Esophagus muscularis mucosa (tissue), 4 donors: ENCODE measurements around the gene APOA5. TPM values are rescaled to one million over a fixed set of nuclear protein-coding genes. Genes with fewer than 3 reads are reported as not detected.

ENCODE experiments used
- DNase-seq: peaks from one replicate; pipeline ENCODE4 v3.0.0-alpha.2; 2017; ENCODE audit errors: extremely low spot score
- H3K27ac ChIP-seq, 4 donors: fragments of 200-600 bp; sonication (generic); replicated peaks in 1 of 4; 1 replicate in 3 of 4; 2 replicates in 1 of 4; pipeline ENCODE4 v1.5.1; 2016 to 2019; ENCODE audit warnings: mild to moderate bottlenecking in 1 of 4
- H3K27me3 ChIP-seq, 4 donors: fragments of 200-600 bp; sonication (generic); one replicate each; pipeline versions ENCODE4 v1.5.1 to v1.6.0; 2016 to 2019
- H3K36me3 ChIP-seq, 4 donors: fragments of 200-600 bp; sonication (generic); one replicate each; pipeline ENCODE4 v1.5.1; 2016 to 2019
- H3K4me1 ChIP-seq, 4 donors: fragments of 200-600 bp; sonication (generic); one replicate each; pipeline ENCODE4 v1.5.1; 2016 to 2019
- H3K4me3 ChIP-seq, 4 donors: fragments of 200-600 bp; sonication (generic); 1 replicate in 2 of 4; 2 replicates in 2 of 4; pipeline ENCODE4 v1.5.1; 2016 to 2019; ENCODE audit warnings: mild to moderate bottlenecking in 4 of 4, moderate library complexity in 1 of 4
- H3K9me3 ChIP-seq, 4 donors: fragments of 200-600 bp; sonication (generic); 1 replicate in 3 of 4; 2 replicates in 1 of 4; pipeline ENCODE4 v1.5.1; 2016 to 2019
- EP300 ChIP-seq: sonication (generic); formaldehyde crosslinking; IDR thresholded peaks from one replicate; pipeline ENCODE4 v1.6.1; 2017; ENCODE audit warnings: antibody characterized with exemption
- POLR2A ChIP-seq: fragments of 450-650 bp; IDR thresholded peaks from one replicate; pipeline ENCODE4 v1.6.1; 2017; ENCODE audit warnings: antibody characterized with exemption, moderate library complexity, mild to moderate bottlenecking, low read depth
- POLR2AphosphoS5 ChIP-seq, 2 donors: sonication (generic); formaldehyde crosslinking; IDR thresholded peaks; one replicate each; pipeline ENCODE4 v1.6.1; 2017; ENCODE audit warnings: antibody characterized with exemption in 2 of 2
- WGBS: methylation state at CpG from one replicate; pipeline ENCODE4 v1.1.5; 2018; 5-methylcytosine and 5-hydroxymethylcytosine counted together
- intact Hi-C: fragments of 100-400 bp; cut with DNase I; formaldehyde crosslinking; loops from one replicate; pipeline ENCODE4 v1.15.1; 2023
- total RNA-seq, 4 donors: library from RNA; depleted of rRNA; stranded (reverse); fragments of >200 nt; gene quantifications; one replicate each; pipeline versions ENCODE4 v1.1.0 to v1.2.1, GENCODE V29; 2016
- TF ChIP-seq, protein P1 (sequence below), 3 experiments: fragments of 200-600 bp in 2 of 3; fragments of 450-650 bp in 1 of 3; sonication (generic) in 2 of 3; IDR thresholded peaks; one replicate each; pipeline ENCODE4 v1.5.1; 2017 to 2019; ENCODE audit warnings: antibody characterized with exemption in 3 of 3, mild to moderate bottlenecking in 2 of 3, moderate library complexity in 1 of 3

APOA5 gene
- total RNA-seq, 4 donors from 2014 or later, result not detected

DNA sequence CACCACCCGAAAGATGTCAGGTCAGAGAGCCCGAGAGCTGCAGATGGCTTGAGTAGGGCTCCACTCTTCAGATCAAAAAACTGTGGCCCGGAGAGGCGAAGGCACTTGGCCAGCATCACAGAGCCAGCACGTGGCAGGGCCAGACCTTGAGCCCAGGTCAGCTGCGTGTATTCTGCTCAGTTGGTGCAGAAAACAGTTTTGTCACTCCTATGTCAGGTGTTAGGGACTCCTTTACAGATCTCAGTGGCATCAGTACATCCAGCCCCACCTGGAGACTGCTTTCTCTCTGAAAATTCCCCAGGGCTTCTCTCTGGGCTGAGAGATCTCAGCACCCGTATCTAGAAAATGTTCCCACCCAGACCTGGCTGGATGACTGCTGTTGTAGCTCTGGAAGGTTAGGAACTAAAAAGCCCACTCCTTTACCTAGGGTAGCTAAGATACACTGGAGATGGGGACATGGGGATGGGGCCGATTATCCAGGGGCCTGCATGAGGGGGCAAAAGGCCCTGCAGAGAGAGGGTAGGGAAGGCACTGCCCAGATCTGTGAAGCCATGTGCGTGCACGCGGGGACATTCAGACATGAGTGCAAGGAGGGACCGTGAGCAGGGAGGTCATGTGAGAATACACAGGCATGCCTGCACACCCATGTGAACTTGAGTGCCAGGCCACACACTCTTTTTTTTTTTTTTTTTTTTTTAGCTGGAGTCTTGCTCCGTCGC, 42.3 kb upstream of the APOA5 start:
- DNase-seq, result no peak
- 94% methylated on average over 13 of the region's 14 CpGs for WGBS
- TF ChIP-seq POLR2AphosphoS5 (IDR thresholded peaks at IDR 0.05) (no peak), POLR2A (no peak), EP300 (no peak)
- TF ChIP-seq, protein P1, sequence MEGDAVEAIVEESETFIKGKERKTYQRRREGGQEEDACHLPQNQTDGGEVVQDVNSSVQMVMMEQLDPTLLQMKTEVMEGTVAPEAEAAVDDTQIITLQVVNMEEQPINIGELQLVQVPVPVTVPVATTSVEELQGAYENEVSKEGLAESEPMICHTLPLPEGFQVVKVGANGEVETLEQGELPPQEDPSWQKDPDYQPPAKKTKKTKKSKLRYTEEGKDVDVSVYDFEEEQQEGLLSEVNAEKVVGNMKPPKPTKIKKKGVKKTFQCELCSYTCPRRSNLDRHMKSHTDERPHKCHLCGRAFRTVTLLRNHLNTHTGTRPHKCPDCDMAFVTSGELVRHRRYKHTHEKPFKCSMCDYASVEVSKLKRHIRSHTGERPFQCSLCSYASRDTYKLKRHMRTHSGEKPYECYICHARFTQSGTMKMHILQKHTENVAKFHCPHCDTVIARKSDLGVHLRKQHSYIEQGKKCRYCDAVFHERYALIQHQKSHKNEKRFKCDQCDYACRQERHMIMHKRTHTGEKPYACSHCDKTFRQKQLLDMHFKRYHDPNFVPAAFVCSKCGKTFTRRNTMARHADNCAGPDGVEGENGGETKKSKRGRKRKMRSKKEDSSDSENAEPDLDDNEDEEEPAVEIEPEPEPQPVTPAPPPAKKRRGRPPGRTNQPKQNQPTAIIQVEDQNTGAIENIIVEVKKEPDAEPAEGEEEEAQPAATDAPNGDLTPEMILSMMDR (IDR thresholded peaks at IDR 0.05), result no peak
- Histone ChIP-seq H3K4me1 (peaks cover 27 to 34% (median 32%) of the 10 kb centered on the region in 4 donors), H3K4me3 (no peak overlapping the region), H3K9me3 (no peaks in the 10 kb centered on the region), H3K27me3 (no peaks in the 10 kb centered on the region), H3K27ac (no peak overlapping the region), H3K36me3 (no peaks in the 10 kb centered on the region)
- intact Hi-C loops, result loop anchor here (2.0 kb wide), 1 partner anchor 41 kb away; no protein-coding TSS in a partner anchor

DNA sequence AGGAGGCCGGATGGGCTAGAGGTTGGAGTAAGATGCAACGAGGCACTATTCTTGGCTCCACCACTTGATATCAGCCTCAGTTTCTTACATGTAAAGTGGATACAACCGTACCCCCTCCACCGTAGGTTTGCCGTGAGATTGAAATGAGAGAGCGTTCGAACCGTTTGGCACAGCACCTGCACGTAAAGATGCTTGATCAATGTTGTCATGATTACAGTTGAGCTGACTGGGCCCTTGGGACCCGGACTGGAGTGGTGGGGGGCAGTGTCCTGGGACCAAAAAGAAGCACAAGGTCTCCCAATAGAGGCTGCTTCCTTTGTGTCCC, 41.8 kb upstream of the APOA5 start:
- Histone ChIP-seq H3K27me3 (no peaks in the 10 kb centered on the region), H3K36me3 (no peaks in the 10 kb centered on the region), H3K4me3 (no peak overlapping the region), H3K9me3 (no peaks in the 10 kb centered on the region), H3K4me1 (peaks cover 27 to 34% (median 32%) of the 10 kb centered on the region in 4 donors), H3K27ac (no peak overlapping the region)
- DNase-seq, result no peak
- 89% methylated on average over 10 of the region's 10 CpGs for WGBS
- intact Hi-C loops, result no loop called here
- no peak for TF ChIP-seq POLR2AphosphoS5 (IDR thresholded peaks at IDR 0.05)
- TF ChIP-seq POLR2A, result no peak
- TF ChIP-seq, protein P1 (IDR thresholded peaks at IDR 0.05), result no peak
- no peak for TF ChIP-seq EP300

DNA sequence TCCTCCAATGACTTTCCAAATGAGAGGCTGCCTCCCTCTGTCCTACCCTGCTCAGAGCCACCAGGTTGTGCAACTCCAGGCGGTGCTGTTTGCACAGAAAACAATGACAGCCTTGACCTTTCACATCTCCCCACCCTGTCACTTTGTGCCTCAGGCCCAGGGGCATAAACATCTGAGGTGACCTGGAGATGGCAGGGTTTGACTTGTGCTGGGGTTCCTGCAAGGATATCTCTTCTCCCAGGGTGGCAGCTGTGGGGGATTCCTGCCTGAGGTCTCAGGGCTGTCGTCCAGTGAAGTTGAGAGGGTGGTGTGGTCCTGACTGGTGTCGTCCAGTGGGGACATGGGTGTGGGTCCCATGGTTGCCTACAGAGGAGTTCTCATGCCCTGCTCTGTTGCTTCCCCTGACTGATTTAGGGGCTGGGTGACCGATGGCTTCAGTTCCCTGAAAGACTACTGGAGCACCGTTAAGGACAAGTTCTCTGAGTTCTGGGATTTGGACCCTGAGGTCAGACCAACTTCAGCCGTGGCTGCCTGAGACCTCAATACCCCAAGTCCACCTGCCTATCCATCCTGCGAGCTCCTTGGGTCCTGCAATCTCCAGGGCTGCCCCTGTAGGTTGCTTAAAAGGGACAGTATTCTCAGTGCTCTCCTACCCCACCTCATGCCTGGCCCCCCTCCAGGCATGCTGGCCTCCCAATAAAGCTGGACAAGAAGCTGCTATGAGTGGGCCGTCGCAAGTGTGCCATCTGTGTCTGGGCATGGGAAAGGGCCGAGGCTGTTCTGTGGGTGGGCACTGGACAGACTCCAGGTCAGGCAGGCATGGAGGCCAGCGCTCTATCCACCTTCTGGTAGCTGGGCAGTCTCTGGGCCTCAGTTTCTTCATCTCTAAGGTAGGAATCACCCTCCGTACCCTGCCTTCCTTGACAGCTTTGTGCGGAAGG, 40.9 kb upstream of the APOA5 start:
- Histone ChIP-seq H3K9me3 (no peaks in the 10 kb centered on the region), H3K4me3 (no peak overlapping the region), H3K36me3 (no peaks in the 10 kb centered on the region), H3K27me3 (no peaks in the 10 kb centered on the region), H3K27ac (no peak overlapping the region), H3K4me1 (peaks cover 27 to 31% (median 30%) of the 10 kb centered on the region in 4 donors)
- intact Hi-C loops, result no loop called here
- no peak for DNase-seq
- 85% methylated on average over 8 of the region's 13 CpGs for WGBS
- TF ChIP-seq, protein P1 (IDR thresholded peaks at IDR 0.05), result no peak
- TF ChIP-seq POLR2A (no peak), POLR2AphosphoS5 (IDR thresholded peaks at IDR 0.05) (no peak), EP300 (no peak)

DNA sequence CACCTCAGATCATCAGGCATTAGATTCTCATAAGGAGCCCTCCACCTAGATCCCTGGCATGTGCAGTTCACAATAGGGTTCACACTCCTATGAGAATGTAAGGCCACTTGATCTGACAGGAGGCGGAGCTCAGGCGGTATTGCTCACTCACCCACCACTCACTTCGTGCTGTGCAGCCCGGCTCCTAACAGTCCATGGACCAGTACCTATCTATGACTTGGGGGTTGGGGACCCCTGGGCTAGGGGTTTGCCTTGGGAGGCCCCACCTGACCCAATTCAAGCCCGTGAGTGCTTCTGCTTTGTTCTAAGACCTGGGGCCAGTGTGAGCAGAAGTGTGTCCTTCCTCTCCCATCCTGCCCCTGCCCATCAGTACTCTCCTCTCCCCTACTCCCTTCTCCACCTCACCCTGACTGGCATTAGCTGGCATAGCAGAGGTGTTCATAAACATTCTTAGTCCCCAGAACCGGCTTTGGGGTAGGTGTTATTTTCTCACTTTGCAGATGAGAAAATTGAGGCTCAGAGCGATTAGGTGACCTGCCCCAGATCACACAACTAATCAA, 40.2 kb upstream of the APOA5 start:
- no peaks in the 10 kb centered on the region for H3K27me3 ChIP-seq
- peaks cover 21 to 23% (median 22%) of the 10 kb centered on the region in 4 donors for H3K4me1 ChIP-seq
- H3K36me3 ChIP-seq, result no peaks in the 10 kb centered on the region
- TF ChIP-seq EP300 (no peak), POLR2A (no peak)
- TF ChIP-seq, protein P1 (IDR thresholded peaks at IDR 0.05), result no peak
- intact Hi-C loops, result no loop called here
- H3K9me3 ChIP-seq, result no peaks in the 10 kb centered on the region
- no peak overlapping the region for H3K27ac ChIP-seq
- no peak for DNase-seq
- 90% methylated on average over 7 of the region's 7 CpGs for WGBS
- no peak overlapping the region for H3K4me3 ChIP-seq
